ENCODE results near the gene MOGAT1.

The MOGAT1 gene, protein sequence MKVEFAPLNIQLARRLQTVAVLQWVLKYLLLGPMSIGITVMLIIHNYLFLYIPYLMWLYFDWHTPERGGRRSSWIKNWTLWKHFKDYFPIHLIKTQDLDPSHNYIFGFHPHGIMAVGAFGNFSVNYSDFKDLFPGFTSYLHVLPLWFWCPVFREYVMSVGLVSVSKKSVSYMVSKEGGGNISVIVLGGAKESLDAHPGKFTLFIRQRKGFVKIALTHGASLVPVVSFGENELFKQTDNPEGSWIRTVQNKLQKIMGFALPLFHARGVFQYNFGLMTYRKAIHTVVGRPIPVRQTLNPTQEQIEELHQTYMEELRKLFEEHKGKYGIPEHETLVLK

DNA sequence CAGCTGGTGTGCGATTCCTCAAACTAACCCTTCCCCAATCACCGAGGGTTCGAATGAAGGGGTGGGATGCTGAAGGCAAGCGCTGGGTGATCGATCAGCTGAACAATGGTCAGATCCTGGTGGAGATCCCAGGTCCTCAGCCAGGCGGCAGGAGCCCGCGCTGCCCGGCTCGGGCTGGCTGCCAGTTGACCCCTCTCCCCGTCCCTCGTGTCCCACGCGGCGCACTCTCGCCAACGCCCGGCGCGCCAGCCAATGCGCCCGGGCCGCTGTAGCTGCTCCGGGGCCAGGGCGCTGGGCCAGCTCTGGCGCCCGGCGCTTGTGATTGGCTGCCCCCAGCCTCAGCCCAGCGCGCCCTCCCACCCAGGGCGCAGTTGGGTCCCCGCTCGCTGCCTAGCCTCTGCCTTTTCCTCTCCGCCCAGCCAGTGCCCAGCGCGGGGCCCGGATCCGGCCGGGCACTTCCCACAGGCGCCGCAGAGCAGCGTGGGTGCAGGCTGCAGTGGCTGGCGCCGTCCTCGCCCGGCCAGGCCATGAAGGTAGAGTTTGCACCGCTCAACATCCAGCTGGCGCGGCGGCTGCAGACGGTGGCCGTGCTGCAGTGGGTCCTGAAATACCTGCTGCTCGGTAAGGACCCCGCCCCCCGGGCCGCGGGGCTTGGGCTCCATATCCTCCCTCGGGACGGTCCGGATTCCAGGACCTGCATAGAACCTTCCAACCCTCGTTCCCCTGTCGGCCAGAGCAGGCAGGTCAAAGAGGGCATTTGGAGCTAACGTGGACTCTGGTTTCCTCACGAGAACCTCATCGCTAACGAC, at the start of gene MOGAT1:
MOGAT1 (plus strand) TSS at position 400 of the 809 bp plus-strand sequence; CDS start at position 528, 128 bp downstream.
- DNase-seq: peak; percentile 50

DNA sequence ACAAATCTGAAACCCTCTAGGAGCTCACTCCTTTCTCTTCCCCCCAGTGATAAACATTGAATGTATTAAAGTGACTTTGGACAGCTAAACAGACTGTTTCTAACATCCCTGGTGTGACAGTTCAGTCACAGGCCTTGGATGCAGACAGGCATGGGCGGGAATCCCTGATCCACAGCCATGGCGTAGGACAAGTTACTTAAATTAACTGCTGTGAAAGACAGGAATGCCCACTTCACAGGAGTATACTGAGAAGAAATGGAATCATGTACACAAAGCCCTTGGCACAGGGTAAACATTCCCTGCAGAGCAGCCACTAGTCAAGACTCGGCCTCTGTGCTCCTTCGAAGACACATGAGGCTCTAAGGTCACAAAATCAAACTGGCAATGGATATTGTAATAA, 49.6 kb upstream of the MOGAT1 start:
- DNase-seq: no peak

DNA sequence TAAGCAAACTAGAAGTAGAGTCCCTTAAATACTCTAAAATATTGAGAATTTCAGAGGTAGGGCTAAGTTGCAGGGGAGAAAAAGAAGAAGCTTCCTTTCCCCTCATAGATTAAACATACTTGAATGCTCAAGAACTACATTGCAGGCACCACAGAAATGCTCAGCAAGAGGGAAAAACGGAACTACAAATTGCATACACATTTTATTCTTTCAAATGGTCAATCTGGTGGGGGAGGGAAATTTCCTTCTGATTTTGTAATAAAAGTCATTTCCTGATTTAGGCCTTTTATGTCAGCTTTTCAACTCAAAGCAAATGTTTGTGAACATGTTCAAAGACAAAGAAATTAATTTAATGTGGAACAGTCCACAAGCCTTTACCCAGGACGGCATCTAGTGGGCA, 48.5 kb upstream of the MOGAT1 start:
- DNase-seq: peak; percentile 84

DNA sequence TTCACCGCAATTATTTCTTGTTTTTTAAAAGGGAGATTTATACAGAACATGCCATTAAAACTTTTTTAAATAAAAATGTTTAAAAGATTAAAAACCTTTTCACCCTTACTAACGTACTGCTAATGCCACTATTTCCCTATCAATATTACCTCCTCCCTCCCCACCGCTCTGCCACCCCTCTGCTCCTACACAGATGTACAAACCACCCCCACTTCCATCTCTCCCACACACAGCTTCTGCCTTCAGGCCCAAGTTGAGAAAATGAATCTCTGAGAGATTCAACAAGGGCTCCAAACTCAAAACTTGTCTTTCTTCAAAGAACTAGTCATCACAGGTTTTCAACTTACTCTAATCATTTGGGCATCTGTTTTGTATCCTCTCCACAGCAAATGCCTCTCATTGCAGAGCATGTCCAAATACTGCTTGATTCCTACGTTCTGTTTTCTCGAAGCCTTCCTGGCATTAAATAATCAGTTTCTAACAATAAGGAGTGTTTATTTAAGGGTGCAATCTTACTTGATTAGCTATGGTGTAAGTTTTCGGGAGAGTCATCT, 47.6 kb upstream of the MOGAT1 start:
- DNase-seq: no peak

DNA sequence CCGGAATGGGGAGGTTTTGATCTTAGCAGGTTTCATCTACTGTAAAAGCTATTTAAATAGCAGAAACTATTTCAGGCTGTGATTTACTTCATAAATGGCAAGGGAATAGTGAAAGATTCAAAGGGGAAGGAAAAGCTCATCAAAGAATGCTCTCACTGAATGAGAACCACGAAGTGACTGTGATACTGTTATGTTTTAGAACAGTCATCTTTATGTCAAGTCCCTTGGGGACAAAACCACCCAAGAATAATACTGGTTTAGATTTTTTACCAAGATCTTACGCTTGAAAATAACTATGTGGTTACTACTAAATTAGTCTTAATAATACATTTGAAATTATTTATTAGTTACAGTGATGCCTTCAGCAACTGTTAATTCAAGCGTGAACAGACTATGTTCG, 43.7 kb upstream of the MOGAT1 start:
- DNase-seq: no peak

DNA sequence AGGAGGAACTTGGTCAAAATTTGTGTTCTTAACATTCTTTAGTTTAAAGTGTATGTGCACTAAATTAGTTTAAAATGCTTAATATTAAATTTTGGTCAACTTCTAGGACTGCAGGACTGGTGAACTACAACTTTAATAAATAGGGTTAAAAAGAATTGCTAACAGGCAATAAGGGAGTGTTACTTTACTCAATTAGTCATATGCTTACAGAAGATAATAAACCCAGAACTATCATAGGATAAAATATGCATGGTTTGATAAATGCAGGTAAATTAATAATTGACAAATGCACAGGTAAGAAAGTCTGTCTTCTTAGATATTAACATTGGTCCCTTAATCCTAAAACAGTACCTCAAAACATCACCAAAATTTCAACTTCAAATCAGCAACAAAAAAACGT, 36.2 kb upstream of the MOGAT1 start:
- no peak for DNase-seq

DNA sequence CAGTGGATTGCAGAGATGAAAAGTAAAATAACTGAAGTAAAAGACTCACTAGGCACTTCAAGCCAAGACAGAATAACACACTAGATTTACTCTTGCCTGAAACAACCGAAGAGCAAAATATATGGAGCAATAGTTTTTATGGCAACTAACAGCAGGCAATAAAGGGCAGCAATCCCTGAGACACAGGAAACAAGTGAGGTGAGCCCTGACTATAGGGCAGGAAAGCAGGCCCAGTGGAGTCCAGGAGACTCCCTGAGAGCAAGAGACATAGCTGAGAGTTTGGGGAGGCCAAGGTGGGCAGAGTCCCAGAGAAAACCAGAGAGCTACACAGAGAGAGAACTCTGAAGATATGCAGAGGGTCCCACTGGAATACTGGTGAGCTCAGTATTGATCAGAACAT, 34.4 kb upstream of the MOGAT1 start:
- no peak for DNase-seq

DNA sequence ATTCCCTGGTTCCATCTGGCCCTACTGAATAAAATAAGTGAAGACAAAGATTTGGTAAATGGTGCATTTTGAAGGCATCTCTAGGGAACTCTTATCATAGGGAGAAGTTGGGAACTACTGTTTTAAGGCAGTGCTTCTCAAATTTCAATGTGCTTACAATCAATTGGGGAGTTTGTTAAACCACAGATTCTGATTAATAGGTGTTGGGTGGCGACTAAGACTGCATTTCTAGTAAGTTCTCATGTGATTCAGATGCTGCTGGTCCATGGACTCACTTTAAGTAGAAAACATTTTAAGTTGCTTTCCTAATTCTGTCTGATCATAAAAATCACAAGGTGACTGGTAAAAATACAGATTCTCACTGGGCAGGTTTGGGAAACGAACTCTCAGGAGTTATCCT, 30.1 kb upstream of the MOGAT1 start:
- no peak for DNase-seq

DNA sequence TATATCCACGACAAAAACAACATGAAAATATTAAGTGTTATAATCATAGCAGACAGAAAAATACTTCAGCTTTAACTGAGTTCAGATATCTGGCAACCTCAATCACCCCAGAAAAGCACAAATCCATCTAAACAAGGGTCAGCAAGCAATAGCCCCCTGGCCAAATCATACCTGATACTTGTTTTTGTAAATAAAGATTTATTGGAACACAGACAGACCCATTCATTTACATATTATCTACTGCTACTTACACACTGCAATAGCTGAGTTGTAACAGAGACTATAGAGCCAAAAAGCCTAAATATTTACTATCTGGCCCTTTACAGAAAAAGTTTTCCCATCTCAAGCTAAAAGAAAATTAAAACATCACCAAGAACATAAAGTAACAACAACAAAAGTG, 28.3 kb upstream of the MOGAT1 start:
- DNase-seq: no peak

DNA sequence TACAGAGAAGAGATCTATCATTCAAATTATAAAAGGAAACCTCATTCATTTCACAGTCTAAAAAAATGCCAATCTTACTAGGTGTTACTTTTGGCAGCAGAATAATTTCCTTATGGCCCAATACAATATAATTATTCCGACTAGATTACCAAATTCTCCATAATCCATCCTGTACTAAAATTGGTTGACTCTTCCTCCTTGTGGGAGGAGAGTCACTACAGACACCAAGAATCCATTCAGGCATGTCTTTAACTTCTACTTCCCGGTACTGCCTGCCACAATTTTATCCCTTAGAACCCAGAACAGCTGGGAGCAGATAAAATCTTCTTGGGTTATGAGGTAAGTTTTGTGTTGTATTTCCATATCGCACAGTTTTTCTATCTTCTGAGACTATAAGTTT, 25.4 kb upstream of the MOGAT1 start:
- DNase-seq: no peak

DNA sequence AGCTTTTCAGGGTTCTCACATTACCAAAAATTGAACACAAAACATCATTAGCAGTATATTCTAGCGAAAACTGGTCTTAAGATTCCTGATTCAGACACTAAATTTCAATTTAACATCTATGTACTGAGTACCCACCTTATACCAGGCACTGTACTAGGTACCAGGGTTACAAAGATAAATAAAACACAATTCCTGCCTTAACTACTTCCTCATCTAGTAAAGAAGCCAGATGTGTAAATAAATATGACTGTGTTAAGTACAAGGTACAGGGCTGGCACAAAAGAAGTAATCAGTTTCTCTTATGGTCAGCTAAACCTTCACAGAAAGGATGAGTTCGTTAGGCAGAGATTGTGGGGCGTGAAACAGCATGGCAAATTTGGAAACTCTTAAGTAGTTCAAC, 21.7 kb upstream of the MOGAT1 start:
- DNase-seq: no peak

DNA sequence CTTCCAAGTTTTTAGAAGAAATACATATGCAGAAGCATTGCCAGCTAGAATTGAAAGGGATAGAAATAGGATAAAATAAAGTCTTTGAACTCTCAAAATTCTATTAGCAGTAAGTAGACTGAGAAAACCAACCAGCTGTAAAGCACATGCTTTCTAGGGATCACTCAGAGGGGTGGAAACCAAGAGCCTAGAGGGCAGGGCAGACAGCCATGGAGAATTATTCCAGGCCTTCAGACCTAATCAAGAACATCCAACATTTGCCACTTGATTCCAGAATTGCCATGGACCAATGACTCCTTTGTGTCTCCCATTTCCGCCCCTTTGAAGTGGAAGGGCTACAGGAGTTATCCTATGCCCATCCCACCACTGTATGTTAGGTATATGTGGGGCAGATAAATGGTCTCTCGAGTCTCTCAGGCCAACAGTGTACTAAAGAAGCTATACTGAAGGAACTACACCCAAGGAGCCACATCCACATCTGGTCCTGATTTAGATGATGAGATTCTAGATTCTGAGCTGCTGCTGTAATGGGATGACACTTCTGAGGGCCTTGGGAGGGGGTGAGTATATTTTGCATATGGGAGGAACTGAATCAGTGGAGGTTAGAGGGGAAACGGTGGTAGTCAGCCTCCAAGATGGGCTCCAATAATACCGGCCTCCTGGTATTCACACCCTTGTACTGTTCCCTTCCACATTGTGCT, 19.6 kb upstream of the MOGAT1 start:
- DNase-seq: no peak

DNA sequence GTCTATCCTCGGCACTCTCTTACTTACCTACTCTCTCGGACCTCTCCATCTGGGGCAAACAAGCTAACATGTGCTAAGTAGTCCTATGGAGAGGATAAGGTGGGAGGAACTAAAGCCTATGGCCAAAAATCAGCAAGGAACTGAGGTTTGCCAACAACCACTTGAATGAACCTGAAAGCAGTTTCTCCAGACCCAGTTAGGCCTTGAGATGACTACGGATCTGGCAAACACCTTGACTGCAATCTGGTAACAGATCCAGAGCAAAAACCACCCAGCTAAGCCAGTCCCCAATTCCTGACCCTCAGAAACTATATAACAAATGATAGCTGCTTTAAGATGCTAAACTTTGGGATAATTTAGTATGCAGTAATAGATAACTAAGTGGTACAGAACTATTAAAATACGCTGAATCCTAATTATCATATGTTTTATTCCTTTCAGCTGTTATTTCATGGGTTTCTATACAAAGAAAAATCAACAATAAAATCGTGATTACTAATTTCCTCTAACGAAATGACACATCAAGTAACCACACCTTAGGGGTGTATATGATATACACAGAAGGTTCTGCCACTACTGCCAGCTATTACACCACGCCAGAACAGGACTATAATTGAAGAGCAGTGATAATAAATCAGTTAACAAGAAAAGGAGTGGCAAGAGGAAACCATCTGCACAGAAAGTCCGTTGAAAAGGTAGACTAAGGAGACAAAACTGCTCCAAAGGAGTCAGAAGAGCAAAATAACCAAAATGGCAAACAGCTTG, 18.8 kb upstream of the MOGAT1 start:
- no peak for DNase-seq

DNA sequence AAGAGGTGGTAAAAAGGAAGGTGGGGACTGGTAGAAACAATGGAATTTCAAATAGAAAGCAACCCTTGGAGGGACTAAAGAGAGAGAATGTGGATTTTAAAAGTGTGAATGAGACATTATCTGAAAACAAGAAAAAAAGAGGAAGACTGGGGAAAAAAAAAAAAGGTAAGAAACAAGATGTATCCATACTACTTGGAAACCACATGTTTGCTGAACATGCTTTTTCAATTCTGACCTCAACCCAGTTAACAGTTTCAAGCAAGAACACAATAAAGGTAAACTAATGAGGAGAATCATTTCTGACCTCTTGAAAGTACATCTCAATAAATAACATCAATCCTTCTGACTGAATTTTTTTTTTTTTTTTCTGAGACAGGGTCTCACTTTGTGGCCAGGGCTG, 18.2 kb upstream of the MOGAT1 start:
- no peak for DNase-seq

DNA sequence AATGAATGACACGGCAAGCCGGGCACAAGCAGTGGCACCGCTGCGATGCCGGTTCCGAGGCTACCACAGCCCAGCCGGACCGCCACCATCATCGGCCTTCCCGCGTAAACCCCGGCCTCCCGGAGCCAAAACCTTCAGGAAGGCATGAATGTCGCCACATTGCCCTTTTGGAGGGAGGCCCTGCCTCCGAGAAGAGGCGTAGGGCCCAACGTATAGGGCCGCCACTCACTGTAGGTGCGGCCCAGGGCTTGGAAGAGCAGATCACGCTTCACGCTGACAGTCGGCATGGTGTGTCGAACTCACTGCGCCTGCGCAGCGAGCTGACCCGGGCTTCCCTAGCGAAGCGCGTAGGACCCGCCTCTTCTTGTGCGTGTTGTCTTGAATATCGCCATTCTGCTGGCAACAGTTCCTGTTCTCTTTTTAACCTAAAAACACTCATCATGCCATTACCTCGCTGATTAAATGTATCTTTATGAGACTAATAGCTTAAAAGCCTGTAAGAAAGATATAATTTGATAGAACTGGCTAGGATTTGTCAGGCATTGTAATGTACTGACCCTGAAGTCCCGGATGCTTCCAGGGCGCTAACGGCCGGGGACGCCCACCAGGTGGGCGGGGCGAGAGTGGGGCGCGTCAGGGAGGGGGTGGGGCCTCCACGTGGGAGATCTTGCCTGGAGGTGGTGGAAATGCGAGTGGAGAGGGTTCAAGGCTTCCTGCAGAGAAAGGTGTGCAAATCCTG, 15.5 kb upstream of the MOGAT1 start, which contains the start of gene FARSB:
FARSB (minus strand) TSS at position 306 of the 739 bp plus-strand sequence; CDS start at position 287, 19 bp downstream.
- DNase-seq: peak; percentile 98

DNA sequence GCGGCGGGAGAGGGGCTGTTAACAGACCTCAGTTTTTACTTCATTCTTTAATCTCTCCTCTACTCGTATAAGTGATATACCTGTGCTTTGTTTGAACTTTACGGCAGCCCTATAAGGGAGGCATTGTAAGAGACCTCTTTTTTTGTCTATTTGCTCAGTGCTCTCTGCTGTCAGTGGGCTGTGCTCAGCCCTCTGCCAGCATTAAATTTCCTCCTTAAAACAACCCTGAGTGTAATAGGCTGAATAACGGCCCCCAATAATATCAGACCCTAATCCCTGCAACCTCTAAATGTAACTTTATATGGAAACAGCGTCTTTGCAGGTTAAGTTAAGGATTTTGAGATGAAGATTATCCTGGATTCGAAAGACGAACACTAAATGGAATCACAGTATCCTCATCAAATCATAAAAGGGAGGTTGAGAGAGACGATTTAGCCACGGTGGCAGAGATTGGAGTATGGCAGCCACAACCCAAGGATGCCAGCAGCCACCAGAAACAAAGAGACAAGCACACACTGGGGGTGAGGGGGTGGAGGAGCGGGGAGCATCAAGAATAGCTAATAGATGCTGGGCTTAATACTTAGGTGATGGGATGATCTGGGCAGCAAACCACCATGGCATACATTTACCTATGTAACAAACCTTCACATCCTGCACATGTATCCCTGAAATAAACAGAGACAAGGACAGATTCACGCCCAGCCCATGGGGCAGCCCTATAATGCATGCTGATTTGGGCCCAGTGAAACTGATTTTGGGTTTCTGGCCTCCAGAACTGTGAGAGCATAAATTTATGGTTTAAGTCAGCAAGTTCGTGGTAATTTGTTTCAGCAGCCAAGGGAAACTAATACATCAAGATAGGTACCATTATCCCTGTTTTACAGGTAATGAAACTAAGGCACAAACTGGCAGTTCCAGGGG, 14.7 kb upstream of the MOGAT1 start:
- no peak for DNase-seq

DNA sequence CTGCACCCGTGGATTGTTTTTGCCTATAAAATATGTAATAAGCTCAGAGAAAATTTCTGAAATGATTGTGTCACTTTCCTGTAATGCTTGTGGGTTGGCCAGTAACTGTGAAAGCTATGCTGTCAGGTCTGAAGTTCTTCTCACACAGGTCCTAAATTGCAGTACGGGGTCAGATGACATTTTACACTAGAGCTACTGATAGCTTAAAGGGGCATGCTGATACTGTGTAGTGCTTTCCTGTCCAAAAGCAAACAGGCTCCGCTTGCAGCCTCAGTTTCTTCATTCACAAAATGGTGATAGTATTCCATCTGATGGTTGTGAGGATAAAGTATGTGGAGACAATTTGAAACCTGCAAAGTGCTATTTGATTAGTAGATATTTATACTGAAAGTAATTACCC, 8.0 kb upstream of the MOGAT1 start:
- DNase-seq: peak; percentile 11

DNA sequence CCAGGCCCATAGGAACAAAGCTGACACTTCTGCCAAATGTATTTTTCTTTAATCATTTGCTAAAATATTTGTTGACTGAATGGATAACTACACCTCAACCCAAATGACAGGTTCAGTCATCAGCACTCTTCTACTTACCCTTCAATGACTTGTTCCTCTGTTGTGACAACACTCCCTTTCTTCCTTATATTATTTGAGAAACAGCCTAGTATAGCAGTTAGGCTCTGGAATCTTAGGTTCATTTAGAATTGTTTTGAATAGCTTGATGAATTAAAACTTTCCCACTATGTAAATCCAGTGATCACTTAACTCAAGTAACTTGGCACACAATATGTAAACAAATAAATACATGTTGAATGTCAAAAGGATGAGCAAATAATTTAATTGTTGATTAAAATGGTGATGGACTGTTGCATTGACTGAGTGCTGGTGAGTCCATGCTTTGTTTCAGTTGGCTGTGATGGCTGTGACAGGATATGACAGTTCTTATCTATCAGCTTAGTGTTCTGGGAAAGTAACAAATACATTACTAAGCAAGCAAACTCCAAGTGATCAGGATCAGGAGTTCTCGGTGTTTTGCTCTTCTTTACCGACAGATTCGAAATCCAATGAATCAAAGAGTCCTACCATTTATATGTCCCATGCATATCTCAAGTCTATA, 2.8 kb upstream of the MOGAT1 start:
- no peak for DNase-seq

DNA sequence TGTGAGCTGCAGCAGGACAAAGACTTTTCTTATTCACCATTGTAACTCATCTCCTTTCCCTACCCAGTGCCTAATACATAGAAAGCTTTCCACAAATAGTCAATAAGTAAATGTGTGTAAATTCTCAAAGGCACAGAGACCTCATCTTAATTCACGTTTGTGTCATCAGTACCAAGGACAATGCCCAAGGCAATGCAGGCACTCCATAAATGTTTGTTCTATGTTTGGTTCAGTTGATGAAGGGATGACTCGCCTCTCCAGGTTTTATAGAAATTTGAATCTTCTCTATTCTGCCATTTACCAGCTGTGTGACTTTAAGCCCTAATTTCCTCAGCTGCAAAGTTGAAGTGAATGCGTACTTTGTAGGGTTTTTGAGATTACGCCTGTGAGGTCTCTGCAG, 2.1 kb upstream of the MOGAT1 start:
- DNase-seq: no peak

Data from inflammatory macrophage treated with lipopolysaccharide for 4 hours (primary cell).